DLD1 (cell line): ENCODE results near the gene OR2H2.

Source experiments
- in situ Hi-C: cut with HindIII; loops from 2 replicates; pipeline ENCODE4 v1.10.0; 2017; ENCODE audit warnings: low sequenced_read_pairs

OR2H2 gene

GRCh38 chr6:29584821-29585220, at the start of gene OR2H2:
TSS of gene OR2H2 (plus strand) at chr6:29585121. CDS start at chr6:29587945, 2,824 bp downstream.
- in situ Hi-C loops: no loop called here

DNA sequence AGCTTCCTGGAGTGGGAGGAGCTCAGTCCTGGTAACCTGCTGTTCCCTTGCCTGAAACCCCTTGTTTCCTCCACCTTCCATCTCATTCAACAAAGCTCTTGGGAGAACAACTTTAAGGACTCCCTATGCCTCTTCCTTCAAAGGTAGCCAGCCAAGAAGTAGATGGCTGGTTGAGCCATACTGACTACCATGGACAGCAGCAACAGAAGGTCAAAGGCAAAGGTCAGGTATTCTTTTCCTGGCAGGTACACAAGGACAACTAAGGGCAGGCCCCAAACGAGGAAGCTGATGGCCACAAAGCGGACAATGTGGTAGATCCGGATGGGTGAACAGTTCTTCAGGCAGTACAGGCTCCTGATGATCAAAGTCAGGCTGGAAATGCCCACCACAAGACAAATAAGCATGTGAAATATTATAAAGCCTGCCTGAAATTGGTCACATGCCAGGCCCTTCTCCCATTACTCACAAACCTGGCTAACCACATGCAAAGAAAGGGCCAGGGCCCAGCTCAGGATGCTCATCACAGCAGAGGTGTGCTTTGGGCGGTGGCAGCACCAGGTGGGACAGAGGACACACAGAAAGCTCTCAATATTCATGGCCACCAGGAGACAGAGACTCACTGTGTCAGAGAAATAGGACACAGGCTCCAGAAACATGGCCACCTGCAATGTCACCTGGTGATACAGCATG, 47.1 kb upstream of the OR2H2 start:
- in situ Hi-C loops: no loop called here

DNA sequence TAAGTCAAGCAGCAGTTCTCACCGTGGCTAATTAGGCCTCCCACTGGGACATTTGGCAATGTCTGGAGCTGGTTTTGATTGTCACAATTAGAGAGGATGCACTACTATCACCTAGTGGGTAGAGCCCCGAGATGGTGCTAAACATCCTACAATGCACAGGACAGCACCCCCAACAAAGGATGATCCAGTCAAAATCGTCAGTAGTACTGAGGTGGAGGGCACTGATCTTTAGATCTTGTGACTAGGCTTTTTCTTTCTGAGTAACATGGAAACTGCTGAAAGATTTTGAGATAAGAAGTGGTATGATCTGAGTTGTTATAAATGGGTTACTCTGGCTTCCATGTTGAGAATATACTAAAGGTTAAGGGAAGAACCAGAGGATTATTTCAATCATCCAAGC, 37.3 kb upstream of the OR2H2 start:
- in situ Hi-C loops: no loop called here

DNA sequence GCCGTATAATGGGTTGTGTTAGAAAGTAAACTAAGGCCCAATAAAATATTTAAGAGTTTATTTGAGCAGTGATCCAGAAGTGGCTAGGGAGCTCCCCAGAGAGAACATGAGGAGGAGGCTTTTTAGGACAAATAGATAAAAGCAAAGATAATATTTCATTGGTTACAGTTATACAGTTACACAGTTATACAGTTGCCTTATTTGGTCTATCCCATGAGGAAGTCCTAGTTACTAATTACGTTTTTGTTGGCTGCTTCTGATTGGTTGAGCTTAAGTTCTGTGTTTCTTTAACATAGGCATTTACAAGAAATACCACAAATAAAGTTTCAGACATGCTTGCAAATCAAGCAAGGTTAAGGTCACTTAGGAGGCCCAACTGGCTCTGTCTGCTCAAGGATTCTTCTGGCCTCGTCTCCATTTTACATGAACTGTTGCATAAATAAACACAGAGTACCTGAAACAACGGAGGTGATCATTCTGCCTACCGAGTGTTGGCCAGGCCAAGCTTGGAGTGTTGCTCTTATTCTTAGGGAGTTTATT, 32.3 kb upstream of the OR2H2 start:
- in situ Hi-C loops: no loop called here

DNA sequence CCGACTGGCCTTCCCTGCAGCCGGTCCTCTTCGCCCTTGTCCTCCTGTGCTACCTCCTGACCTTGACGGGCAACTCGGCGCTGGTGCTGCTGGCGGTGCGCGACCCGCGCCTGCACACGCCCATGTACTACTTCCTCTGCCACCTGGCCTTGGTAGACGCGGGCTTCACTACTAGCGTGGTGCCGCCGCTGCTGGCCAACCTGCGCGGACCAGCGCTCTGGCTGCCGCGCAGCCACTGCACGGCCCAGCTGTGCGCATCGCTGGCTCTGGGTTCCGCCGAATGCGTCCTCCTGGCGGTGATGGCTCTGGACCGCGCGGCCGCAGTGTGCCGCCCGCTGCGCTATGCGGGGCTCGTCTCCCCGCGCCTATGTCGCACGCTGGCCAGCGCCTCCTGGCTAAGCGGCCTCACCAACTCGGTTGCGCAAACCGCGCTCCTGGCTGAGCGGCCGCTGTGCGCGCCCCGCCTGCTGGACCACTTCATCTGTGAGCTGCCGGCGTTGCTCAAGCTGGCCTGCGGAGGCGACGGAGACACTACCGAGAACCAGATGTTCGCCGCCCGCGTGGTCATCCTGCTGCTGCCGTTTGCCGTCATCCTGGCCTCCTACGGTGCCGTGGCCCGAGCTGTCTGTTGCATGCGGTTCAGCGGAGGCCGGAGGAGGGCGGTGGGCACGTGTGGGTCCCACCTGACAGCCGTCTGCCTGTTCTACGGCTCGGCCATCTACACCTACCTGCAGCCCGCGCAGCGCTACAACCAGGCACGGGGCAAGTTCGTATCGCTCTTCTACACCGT, 31.5 kb upstream of the OR2H2 start:
- in situ Hi-C loops: no loop called here

GRCh38 chr6:29554764-29555163, 30.2 kb upstream of the OR2H2 start:
- in situ Hi-C loops: no loop called here

- in situ Hi-C loops: no loop called here
Measured at GRCh38 chr6:29557320-29557719, 27.6 kb upstream of the OR2H2 start.

DNA sequence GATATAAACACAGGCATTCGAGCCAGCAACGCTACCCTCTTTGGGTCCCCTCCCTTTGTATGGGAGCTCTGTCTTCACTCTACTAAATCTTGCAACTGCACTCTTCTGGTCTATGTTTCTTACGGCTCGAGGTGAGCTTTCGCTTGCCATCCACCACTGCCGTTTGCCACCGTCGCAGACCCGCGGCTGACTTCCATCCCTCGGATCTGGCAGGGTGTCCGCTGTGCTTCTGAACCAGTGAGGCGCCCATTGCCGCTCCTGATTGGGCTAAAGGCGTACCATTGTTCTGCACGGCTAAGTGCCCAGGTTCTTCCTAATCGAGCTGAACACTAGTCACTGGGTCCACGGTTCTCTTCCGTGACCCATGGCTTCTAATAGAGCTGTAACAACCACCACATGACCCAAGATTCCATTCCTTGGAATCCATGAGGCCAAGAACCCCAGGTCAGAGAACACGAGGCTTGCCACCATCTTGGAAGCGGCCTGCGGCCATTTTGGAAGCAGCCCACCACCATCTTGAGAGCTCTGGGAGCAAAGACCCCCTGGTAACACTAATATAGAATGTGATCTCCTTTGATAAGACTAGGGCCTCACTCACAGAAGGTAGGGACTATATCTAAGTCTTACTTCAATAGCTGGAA, 26.4 kb upstream of the OR2H2 start:
- in situ Hi-C loops: no loop called here

DNA sequence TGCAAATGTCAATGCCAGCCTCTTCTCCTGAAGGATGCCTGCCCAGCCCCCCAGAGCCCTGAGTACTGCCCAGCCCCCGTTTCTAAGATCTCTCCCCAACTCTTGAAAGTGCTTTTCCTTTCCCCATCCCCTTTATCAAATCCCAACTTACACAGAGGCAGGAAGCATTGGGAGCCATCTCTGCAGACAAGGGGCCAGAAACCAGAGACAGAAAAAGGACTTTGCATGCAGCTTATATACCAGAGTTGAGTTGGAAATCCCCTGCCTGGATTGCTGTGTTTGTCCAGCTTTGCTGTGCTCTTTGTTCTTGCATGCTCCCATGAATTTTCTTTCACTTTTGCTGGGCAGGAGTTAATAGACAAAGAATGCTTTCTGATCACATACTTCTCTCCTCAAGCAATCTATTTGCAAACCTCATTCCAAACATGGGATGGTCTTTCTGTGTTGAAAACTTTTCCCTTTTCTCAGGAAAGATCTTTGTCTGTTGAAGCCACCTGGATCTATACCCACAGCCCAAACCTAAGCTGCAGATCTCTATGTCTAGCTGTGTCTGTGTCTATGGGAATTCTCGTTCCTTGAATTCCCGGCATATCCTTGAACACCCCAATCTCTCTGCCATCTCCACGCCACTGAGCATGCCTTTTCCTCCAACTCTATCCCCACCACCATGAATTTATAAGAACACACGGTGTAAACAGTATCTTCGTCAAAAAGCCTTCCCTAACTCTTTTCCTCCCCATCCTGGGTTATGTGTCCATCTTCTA, 25.2 kb upstream of the OR2H2 start, which contains the start of gene UBD:
UBD (minus strand) TSS at position 209 of the 764 bp plus-strand sequence; CDS start at position 178, 31 bp downstream.
- in situ Hi-C loops: no loop called here

GRCh38 chr6:29561091-29561490, 23.8 kb upstream of the OR2H2 start:
- in situ Hi-C loops: no loop called here

DNA sequence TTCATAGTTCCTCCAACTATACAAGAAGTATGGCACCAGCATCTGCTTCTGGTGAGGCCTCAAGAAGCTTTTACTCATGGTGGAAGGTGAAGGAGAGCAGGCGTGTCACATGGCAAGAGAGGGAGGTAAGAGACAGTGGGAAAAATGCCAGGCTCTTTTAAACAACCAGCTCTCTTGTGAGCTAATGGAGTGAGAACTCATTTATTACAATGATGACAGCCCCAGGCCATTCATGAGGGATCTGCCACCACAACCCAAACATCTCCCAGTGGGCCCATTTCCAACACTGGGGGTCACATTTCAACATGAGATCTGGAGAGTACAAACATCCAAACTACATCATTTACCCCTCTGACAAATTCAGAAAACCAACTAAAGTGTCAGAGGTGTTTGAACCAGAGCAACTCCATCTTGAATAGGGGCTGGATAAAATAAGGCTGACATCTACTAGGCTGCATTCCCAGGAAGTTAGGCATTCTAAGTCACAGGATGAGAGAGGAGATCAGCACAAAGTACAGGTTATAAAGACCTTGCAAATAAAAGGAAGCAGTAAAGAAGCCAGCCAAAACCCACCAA, 23.2 kb upstream of the OR2H2 start:
- in situ Hi-C loops: no loop called here

- in situ Hi-C loops: no loop called here
Measured at GRCh38 chr6:29563435-29563965, 21.4 kb upstream of the OR2H2 start.

- in situ Hi-C loops: no loop called here
Measured at GRCh38 chr6:29564875-29565274, 20.0 kb upstream of the OR2H2 start.

- in situ Hi-C loops: no loop called here
Measured at GRCh38 chr6:29566856-29567255, 18.1 kb upstream of the OR2H2 start.

DNA sequence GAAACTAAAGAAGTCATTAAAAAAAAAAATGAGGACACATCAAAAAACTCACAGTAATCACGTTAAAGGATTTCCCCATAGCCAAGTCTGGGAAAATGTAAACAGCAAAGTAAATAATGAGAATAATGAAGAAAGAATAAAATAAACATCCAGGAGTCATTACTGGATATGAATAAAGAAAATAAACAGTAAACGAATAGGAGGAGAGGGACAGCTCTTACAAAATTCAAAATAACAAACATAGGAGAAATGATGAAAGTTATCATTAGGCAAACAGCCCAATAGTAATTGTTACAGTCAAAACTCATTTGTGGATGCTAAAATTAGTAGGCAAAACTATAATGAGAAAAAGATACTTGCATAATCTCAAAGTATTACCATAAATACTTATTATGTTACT, 17.4 kb upstream of the OR2H2 start:
- in situ Hi-C loops: no loop called here

DNA sequence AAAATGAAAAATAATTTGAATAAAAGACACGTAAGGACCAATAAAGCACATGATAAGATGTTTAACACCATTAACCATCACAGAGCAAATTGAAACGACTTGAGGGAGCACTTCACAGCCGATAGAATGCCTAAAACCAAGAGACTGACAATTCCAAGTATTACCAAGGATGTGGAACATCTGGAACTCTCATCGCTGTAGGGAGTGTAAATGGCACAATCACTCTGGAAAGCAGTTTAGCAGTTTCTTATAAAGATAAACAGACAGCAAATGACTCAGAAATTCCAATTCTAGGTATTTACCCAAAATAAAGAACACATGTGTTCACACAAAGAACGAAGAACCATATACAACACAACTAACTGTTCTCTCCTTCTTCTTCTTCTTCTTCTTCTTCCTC, 16.9 kb upstream of the OR2H2 start:
- in situ Hi-C loops: no loop called here

- in situ Hi-C loops: no loop called here
Measured at GRCh38 chr6:29576056-29576455, 8.9 kb upstream of the OR2H2 start.

- in situ Hi-C loops: no loop called here
Measured at GRCh38 chr6:29577544-29577943, 7.4 kb upstream of the OR2H2 start.

DNA sequence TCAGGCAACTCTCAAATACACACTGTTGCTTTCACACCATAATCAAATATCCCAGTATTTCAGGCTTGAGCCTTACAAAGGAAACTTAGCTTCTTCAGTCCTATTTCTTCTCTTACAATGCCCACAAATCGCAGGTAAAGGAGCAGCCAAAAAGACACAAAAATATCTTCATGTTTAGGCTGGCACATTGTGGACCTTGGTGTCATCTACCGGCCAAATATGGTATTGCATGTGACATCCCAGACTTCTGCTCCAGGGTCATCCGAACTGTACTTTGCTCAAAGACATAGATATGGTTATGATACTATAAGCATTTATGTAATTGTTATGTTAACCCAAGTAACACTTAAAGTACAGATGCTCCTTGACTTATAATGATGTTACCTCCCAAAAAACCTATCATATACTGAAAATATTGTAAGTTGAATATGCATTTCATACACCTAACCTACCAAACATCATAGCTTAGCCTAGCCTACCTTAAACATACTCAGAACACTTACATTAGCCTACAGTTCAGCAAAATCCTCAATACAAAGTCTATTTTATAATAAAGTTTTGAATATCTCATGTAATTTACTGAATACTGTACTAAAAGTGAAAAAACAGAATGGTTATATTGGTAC, 4.6 kb downstream of the OR2H2 start:
- in situ Hi-C loops: no loop called here
